ENCODE data around the gene AFAP1. TPM values are rescaled to one million over a fixed set of nuclear protein-coding genes. Genes with fewer than 3 reads are reported as not detected.

Gene AFAP1
- total RNA-seq, 1 donor from 2014 or later = 57.6 TPM

DNA sequence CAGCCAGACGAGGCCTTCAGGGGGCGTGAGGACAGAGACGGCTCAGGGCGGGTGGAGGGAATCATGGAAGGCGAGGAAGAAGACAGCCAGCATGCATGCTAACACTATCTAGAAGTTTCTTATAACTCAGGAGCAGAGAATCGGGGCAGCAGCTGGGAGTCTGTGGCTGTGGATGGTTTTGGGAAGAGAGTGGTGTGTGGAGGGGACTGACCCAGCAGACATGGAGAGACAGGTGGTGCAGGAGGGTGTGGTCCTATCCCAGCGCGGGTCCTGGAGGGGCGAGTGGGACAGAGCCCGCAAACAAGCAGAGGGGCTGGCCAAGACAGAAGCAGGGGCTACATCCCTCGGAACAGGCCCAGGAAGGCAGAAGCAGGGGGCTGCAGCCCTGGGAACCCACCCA lies 192.1 kb downstream of the AFAP1 start:
- H3K36me3 Mint-ChIP-seq (ENCODE audit: low read depth) = no peaks in the 10 kb centered on the region
- no peaks in the 10 kb centered on the region for H3K27me3 Mint-ChIP-seq (ENCODE audit: low read depth)
- H3K27ac Mint-ChIP-seq = no peak overlapping the region
- no peak overlapping the region for H3K4me3 Mint-ChIP-seq (ENCODE audit: low read depth)
- no peaks in the 10 kb centered on the region for H3K9me3 Mint-ChIP-seq
- no peak for DNase-seq (ENCODE audit: low spot score)
- intact Hi-C loops (cut with micrococcal nuclease) = no loop called here
- peaks cover 6% of the 10 kb centered on the region for H3K4me1 Mint-ChIP-seq (ENCODE audit: low read depth)

DNA sequence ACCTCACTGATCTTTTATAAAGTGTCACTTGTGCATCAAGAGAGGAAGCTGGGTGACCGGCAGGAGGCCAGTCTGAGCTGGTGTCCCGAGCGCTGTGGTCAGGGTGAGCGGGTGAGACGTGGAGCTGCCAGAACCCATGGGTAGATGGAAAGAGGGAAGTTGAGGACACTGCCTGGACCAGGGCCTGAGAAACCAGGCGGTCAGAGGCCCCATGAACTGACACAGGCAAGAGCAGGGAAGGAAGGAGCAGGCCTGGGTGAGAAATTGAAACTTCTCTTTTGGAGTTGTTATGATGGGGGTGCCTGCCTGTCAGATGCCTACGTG lies 192.6 kb downstream of the AFAP1 start:
- DNase-seq (ENCODE audit: low spot score) = no peak
- H3K9me3 Mint-ChIP-seq = no peaks in the 10 kb centered on the region
- peaks cover 6% of the 10 kb centered on the region for H3K4me1 Mint-ChIP-seq (ENCODE audit: low read depth)
- no peaks in the 10 kb centered on the region for H3K27me3 Mint-ChIP-seq (ENCODE audit: low read depth)
- H3K36me3 Mint-ChIP-seq (ENCODE audit: low read depth) = no peaks in the 10 kb centered on the region
- H3K4me3 Mint-ChIP-seq (ENCODE audit: low read depth) = no peak overlapping the region
- intact Hi-C loops (cut with micrococcal nuclease) = no loop called here
- H3K27ac Mint-ChIP-seq = no peak overlapping the region

DNA sequence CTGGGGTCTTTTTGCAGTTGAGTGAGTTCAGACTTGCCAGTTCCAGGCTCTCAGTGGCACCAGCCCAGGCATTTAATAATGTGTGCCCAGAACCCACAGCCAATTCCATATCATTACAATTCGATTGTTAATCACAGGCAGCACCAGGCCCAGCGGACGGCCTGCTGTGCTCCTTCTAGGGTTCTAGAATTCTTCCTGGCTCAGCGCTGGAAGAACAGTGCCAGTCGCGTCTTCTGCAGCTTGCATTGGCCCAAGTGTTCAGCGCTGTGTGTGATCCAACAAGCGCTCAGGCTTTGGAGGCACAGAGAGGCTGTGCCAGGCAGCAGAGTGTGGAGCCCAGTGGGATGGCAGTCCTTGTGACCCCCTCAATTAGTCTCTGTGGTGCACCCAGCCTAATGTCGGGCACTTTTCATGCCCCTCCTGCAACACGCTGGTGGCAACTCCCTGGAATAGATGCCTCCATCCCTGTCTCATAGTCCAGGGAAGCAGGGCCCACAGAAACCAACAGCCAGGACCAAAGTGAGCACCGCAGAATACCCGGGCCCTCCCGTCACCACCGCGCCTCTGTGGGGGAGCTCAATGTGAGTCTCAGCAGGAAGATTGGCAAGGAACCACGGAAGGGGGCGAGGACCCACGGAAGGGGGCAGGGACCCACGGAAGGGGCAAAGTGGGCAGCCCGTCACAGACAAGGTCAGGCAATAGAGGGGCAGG lies 193.2 kb downstream of the AFAP1 start:
- H3K27me3 Mint-ChIP-seq (ENCODE audit: low read depth) = no peaks in the 10 kb centered on the region
- intact Hi-C loops (cut with micrococcal nuclease) = no loop called here
- H3K27ac Mint-ChIP-seq = no peak overlapping the region
- peaks cover 6% of the 10 kb centered on the region for H3K4me1 Mint-ChIP-seq (ENCODE audit: low read depth)
- no peak for DNase-seq (ENCODE audit: low spot score)
- H3K36me3 Mint-ChIP-seq (ENCODE audit: low read depth) = no peaks in the 10 kb centered on the region
- no peak overlapping the region for H3K4me3 Mint-ChIP-seq (ENCODE audit: low read depth)
- H3K9me3 Mint-ChIP-seq = no peaks in the 10 kb centered on the region

DNA sequence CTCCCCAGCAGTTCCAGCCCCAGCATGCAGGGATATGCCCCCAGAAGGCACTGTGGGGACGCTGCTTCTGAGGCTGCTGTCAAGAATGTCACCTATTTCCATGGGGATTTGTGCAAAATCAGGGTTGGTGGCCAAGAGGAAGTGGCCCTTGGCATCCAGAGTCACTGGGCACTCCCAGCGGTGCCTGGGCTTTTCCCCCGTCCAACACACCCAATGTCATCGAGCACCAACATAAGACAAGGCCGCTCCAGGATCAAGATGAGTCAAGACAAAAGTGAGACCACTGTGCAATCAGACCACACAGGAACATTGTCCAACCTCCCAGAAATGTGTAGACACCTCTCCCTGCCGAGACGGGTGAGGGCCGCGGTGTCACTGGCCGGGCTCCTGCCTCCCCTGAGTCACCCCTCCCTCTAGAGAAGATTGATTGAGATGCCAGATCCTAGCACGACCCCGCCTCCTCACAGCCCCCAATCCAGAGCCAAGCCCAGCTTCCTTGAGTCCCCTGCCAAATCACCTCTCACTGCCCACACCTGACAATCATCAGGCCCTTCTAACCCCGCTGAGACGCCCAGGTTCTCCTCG lies 194.3 kb downstream of the AFAP1 start:
- Mint-ChIP-seq H3K27ac (no peak overlapping the region), H3K4me1 (ENCODE audit: low read depth) (peaks cover 6% of the 10 kb centered on the region), H3K36me3 (ENCODE audit: low read depth) (no peaks in the 10 kb centered on the region), H3K4me3 (ENCODE audit: low read depth) (no peak overlapping the region), H3K9me3 (no peaks in the 10 kb centered on the region), H3K27me3 (ENCODE audit: low read depth) (no peaks in the 10 kb centered on the region)
- intact Hi-C loops (cut with micrococcal nuclease) = no loop called here
- DNase-seq (ENCODE audit: low spot score) = no peak

DNA sequence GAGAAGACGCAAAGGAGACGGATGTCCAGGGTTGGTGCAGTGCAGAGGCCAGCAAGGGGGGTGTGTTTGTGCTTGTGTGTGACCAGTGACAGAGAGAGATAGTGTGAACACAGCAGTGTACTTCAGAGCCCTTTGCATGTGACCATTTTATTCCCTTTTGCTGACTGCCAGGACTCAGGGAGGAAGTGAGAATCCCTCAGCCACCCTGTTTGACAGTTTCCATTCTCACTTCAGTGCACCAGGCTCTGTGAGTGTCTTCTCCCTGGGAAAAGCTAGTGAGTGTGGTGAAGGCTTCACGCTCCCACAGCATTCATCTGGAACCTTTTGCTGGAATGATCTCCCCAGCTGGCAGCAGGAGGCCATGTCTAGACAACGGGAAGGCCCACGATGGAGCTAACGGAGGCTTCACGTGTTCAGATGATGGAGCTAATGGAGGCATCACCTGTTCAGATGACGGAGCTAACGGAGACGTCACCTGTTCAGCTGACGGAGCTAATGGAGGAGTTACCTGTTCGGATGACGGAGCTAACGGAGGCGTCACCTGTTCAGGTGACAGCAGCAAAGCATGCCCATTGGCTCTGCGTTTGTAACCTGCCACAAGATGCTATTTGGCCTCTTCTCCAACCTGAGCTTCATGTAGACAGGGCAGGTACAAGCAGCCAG lies 195.4 kb downstream of the AFAP1 start:
- no peak overlapping the region for H3K4me3 Mint-ChIP-seq (ENCODE audit: low read depth)
- no peak for DNase-seq (ENCODE audit: low spot score)
- intact Hi-C loops (cut with micrococcal nuclease) = no loop called here
- no peaks in the 10 kb centered on the region for H3K9me3 Mint-ChIP-seq
- no peaks in the 10 kb centered on the region for H3K4me1 Mint-ChIP-seq (ENCODE audit: low read depth)
- H3K36me3 Mint-ChIP-seq (ENCODE audit: low read depth) = no peaks in the 10 kb centered on the region
- no peaks in the 10 kb centered on the region for H3K27me3 Mint-ChIP-seq (ENCODE audit: low read depth)
- no peak overlapping the region for H3K27ac Mint-ChIP-seq

DNA sequence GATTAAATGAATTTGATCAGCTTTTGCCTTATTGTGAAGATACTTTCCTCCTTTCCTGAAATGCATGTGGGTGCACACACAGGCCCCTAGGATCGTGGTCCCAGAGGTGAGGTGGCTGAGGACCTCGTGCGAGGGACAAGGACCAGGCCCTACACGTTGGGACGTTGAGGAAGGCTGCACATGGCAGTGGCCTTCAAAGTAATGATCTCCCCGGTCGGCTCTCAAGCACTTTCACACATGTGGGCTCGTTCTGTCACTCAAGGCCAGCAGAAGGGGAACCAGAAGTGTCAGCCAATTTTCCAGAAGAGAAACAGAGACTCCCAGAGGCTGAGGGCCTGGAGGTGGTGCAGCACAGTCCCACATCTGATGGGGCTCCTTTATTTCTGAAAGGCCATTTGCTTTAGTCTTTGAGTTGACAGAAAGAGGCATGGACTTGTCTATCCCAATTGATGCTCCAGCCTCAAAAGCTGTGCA lies 196.8 kb downstream of the AFAP1 start:
- no peaks in the 10 kb centered on the region for H3K36me3 Mint-ChIP-seq (ENCODE audit: low read depth)
- H3K27ac Mint-ChIP-seq = no peak overlapping the region
- no peak for DNase-seq (ENCODE audit: low spot score)
- intact Hi-C loops (cut with micrococcal nuclease) = no loop called here
- no peaks in the 10 kb centered on the region for H3K4me1 Mint-ChIP-seq (ENCODE audit: low read depth)
- H3K27me3 Mint-ChIP-seq (ENCODE audit: low read depth) = no peaks in the 10 kb centered on the region
- H3K4me3 Mint-ChIP-seq (ENCODE audit: low read depth) = no peak overlapping the region
- H3K9me3 Mint-ChIP-seq = no peaks in the 10 kb centered on the region

DNA sequence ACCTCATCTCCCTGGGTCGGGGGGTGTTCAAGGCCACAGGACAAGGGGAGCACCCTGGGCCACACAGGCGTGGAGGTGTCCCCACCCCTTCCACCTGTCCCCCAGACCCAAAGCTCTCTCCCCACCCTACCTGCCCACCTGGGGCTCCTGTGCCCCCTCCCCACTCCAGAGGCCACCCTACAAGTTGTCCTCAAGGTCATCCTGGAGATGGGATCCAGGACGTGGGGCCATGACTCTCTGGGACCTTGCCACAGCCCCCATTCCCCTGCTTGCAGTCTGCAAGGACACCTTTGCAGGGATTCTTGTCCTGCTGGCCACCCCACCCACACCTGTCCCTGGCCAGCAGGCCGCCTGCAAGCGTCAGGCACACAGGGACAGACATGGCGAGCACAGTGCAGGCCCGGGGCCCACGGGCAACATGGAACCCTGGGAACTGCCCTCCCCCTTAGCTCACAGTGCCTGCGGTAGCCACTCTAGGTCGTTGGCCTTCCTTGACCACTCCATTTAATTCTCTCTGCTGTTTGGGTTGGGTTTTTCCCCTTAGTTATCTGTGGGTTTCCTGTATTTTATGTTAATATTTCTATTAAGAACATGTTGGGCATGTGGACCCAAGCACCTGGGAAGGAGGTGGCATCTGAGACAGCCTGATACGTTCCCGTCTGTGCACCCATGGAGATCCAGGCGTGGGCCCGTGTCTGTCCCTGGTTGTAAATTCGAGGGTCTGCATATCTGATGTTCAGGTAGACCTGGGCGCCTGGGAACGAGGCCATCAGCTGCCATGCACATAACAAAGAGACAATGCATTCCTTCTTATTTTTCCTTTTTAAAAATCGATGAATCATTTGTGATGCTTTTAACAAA lies 197.5 kb downstream of the AFAP1 start:
- DNase-seq (ENCODE audit: low spot score) = no peak
- no peaks in the 10 kb centered on the region for H3K4me1 Mint-ChIP-seq (ENCODE audit: low read depth)
- H3K27ac Mint-ChIP-seq = no peak overlapping the region
- H3K4me3 Mint-ChIP-seq (ENCODE audit: low read depth) = no peak overlapping the region
- H3K9me3 Mint-ChIP-seq = no peaks in the 10 kb centered on the region
- no peaks in the 10 kb centered on the region for H3K36me3 Mint-ChIP-seq (ENCODE audit: low read depth)
- no peaks in the 10 kb centered on the region for H3K27me3 Mint-ChIP-seq (ENCODE audit: low read depth)
- intact Hi-C loops (cut with micrococcal nuclease) = no loop called here

DNA sequence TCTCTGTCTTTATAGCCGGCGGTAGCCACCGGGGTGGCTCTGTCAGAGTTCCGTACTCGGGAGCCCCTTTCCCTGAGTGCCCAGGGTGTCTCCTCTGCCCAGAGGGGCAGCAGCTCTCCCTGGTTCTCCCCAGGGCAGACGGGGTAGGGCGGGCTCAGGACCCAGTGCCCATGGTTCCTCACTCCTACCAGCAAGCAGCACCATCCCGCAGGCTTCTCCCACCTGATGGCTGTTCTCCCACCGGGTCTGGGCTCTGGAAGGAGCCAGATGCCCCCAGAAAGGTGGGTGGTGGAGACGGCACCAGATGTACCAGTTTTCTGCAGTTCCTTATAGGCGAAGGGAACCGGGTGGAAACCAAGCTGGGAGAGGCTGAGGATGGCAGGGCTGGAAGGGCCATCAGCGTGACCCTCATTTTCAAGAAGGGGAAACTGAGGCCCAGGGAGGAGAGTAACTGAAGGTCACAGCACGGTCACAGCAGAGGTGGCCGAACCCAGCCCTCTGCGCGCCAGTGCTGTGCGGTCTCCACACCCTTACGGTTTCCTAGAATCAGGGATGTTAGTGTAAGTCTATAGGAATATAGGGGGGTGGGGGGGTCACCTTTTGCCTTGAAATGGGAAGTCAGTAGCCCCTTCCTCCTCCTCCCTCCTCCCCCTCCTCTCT lies 198.7 kb downstream of the AFAP1 start:
- H3K36me3 Mint-ChIP-seq (ENCODE audit: low read depth) = no peaks in the 10 kb centered on the region

DNA sequence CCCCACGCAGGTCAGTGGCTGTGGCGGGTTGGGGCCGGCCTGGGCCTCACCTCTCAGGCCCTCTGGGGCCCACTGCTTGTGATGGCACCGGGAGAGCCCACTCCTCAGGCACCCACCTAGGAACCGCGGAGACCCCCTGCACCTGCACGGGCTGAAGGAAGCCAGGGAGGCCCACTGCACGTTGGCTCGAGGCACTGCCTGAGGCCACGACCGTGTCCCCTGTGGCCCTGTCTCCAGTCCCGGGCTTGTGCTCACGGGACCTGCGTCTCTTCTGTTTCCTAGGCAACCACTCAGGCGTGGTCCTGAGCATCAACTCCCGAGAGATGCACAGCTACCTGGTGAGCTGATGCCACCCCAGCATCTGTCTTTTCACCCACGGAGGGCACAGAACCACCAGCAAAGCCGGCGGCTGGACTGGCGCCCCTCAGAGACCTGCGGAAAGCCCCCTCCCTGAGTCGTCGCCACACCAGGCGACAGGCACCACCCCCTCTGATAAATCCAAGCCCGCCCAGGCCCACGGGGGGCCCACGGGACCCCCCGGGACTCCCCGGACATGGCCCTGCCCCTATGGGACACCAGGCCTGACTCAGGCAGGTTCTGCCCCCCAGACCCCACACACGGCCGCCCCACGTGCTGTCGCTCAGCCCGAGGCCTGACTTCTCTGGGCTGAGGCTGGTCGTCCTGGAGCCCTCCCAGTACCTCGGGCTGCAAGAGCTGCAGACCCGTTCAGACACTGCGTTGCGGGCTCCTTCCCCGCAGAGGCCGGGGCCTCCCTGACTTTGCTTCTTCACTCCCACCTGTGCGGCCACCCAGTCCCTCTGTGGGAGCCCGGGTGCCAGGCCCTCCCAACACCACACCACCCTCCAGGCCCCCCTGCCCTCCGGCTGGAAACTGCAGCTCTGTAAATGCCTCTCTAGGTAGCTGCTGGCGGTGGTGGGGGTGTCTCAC lies 199.5 kb downstream of the AFAP1 start:
- Mint-ChIP-seq H3K27me3 (ENCODE audit: low read depth) (no peaks in the 10 kb centered on the region), H3K4me3 (ENCODE audit: low read depth) (no peak overlapping the region), H3K27ac (no peak overlapping the region), H3K9me3 (no peaks in the 10 kb centered on the region), H3K36me3 (ENCODE audit: low read depth) (no peaks in the 10 kb centered on the region), H3K4me1 (ENCODE audit: low read depth) (no peaks in the 10 kb centered on the region)
- intact Hi-C loops (cut with micrococcal nuclease) = no loop called here
- no peak for DNase-seq (ENCODE audit: low spot score)

More for the DNA sequence above, 198.7 kb downstream of the AFAP1 start:
- Mint-ChIP-seq H3K4me1 (ENCODE audit: low read depth) (no peaks in the 10 kb centered on the region), H3K4me3 (ENCODE audit: low read depth) (no peak overlapping the region), H3K9me3 (no peaks in the 10 kb centered on the region), H3K27me3 (ENCODE audit: low read depth) (no peaks in the 10 kb centered on the region), H3K27ac (no peak overlapping the region)
- intact Hi-C loops (cut with micrococcal nuclease) = no loop called here
- no peak for DNase-seq (ENCODE audit: low spot score)

DNA sequence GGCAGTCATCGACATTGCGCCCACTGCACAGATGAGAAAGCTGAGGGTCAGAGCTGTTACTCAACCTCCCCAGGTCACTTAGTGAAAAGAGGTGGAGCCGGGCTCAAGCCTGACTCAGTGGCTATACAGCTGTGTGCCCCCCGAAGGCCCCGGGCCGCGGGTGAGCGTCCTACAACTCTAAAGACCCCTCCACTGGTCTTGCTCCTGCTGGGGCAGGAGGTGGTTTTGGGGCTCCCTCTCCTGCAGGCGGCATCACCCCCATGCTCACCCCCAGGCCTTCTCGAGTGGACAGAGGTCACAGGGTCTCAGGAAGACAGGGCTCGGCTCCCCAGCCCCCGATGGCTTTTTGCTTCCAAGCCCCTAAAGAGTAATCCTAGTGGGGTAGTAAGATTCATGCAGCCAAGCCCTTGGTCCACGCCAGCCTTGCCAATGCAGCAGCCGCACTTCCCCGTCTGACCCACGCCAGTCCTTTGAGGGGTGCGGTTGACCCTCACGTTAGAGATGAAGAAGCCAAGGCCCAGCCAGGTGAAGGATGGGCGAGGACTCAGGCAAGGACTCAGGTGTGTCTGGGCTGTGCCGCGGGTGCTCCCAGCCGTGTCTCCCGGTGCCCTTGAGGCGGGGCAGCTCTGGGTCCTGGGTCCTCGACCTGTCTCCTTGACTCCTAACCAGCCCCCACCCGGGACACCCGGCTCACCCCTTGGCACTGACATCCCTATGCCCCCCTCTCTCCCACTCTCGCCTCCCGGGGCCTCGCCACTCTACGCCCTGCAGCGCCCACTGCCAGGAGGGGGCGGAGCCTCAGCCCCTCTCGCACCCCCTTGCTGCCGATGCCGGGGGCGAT lies 200.4 kb downstream of the AFAP1 start:
- no peaks in the 10 kb centered on the region for H3K4me1 Mint-ChIP-seq (ENCODE audit: low read depth)
- H3K27me3 Mint-ChIP-seq (ENCODE audit: low read depth) = no peaks in the 10 kb centered on the region
- intact Hi-C loops (cut with micrococcal nuclease) = no loop called here
- DNase-seq (ENCODE audit: low spot score) = no peak
- no peak overlapping the region for H3K4me3 Mint-ChIP-seq (ENCODE audit: low read depth)
- no peaks in the 10 kb centered on the region for H3K36me3 Mint-ChIP-seq (ENCODE audit: low read depth)
- H3K9me3 Mint-ChIP-seq = no peaks in the 10 kb centered on the region
- no peak overlapping the region for H3K27ac Mint-ChIP-seq

DNA sequence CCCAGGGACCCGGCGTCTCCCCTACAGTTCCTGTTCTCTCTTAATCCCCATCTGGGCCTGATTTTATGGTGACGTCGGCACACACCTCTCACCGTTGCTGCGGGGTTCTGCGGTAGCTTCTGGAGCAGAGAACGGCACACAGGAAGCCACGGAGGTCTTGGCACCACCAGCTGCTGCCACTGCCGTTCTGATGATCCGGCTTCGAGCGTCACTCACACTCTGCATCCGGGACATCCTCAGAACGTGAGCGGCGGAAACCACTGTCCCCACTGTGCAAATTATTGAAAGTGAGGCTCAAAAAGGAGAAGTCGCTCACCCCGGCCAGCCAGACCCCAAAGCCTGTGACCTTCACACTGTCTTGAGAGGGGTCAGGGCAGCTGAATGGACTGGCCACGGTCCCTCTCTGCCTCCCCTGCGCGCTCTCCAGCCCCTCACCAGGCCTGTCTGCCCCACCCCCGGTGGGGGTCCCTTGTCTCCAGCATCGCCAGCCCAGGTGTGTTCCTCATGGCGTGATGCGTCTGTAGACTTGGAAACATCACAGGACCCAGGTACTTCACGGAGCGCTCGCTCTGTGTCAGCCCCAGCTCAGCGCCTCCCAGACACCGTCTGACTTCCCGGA lies 201.1 kb downstream of the AFAP1 start:
- intact Hi-C loops (cut with micrococcal nuclease) = no loop called here
- Mint-ChIP-seq H3K27me3 (ENCODE audit: low read depth) (no peaks in the 10 kb centered on the region), H3K36me3 (ENCODE audit: low read depth) (no peaks in the 10 kb centered on the region), H3K4me1 (ENCODE audit: low read depth) (no peaks in the 10 kb centered on the region), H3K27ac (no peak overlapping the region), H3K9me3 (no peaks in the 10 kb centered on the region), H3K4me3 (ENCODE audit: low read depth) (no peak overlapping the region)
- no peak for DNase-seq (ENCODE audit: low spot score)

Data from activated T-helper 2 cell treated with anti-CD3 and anti-CD28 coated beads, Interferon-gamma antibody, Interleukin-2, Interleukin-4, amounts not matched to agents 10 μg/mL and 5 μg/mL and 100 μg/mL, durations not matched to agents 14 hours and 24 hours and 36 hours (primary cell).